GM19467 (cell line): ENCODE measurements around the gene JOSD1.

ENCODE experiments used
- ATAC-seq: cut with Tn5 transposase; IDR thresholded peaks from one replicate; pipeline ENCODE4 v1.9.1; 2021; ENCODE audit warnings: mild to moderate bottlenecking, moderate library complexity; ENCODE audit not compliant: unreplicated experiment

The JOSD1 gene

DNA sequence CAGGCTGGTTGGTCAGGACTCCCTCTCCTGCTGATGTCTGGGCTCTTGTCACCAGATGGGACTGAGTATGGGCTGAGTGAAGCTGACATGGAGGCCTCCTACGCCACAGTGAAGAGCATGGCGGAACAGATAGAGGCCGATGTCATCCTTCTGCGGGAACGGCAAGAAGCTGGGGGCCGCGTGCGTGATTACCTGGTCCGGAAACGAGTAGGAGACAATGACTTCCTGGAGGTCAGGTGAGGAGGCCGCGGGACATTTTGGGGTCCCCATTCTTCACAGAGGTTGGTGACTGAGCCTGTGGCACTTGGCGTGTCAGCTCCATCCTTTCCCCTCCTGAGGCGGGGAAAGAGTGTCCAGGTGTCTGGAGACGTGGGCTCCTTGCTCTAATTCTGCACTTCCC lies 15.1 kb upstream of the JOSD1 start:
- ATAC-seq = no peak

DNA sequence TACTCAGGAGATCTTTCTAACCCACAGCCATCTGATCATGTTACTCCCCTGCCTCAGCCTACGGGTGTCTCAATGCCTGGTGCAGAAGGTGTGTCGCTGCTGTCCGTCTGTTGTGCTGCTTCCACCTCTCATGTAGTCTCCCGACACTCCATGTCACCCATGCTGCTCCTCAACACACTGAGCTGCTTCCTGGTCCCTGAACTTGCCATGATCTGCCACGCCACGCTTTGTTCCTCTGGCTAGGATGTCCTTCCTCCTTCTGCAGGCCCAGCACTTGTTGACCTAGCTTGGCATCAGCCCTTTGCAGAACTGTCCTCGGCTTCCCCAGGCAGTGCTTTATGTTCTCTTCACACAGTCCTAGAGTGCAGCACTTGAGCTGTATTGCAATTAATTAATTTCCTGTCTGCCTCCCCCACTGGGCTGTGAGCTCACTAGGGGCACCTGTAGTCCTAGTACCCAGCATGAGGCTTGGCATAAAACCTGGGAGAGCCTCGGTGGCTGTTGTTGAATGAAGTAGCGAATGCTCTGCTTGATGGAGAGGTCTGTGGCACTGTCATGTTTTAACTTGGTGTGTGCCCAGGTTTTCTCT lies 14.5 kb upstream of the JOSD1 start:
- no peak for ATAC-seq

DNA sequence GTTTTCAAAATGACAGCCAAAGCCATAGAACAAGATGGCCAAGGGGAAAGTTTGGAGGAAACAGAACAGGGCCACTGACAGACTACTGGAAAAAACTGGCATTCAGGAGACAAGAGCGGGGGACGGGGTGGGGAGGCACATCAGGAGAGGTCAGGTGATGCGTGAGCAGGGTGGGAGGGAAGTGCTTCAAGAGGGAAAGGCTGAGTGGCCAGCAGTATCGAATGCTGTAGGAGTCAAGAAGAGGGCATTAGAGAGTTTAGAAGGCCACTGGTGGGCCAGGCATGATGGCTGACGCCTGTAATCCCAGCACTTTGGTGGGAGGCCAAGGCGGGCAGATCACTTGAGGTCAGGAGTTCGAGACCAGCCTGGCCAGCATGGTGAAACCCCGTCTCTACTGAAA lies 13.2 kb upstream of the JOSD1 start:
- ATAC-seq = no peak

DNA sequence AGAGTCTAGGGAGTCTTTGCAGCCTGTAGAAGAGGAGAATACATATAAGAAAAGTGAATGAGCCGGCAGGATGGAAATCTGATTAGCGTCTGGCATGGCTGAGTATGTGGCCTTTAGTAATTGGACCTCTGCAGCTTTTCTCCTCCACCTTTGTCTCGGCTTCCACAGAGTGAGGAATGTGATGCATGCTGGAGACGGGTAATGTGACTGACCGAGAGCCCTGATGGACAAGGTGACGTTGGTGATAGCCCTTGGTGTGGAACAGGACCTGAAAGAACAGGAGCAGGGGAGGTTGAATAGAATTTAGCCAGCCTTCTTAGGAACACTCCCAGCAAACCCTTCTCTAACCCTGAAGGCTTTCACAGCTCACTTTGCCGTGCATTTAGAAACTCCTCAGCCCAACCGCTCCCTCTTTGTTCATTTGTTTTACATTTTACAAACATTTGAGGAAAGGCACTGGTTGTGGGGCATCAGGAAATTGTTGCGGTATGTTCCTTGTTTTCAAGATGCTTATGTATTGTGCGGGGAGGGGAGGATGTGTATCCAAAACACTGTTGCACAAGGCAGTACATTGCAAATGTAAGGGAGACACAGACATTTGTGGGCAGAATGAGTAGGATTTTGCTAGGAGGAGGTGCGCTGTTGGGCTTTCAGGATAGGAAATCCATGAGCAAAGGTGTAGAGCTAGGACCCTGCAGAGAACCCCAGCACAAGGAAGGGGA lies 11.9 kb upstream of the JOSD1 start:
- ATAC-seq = no peak

DNA sequence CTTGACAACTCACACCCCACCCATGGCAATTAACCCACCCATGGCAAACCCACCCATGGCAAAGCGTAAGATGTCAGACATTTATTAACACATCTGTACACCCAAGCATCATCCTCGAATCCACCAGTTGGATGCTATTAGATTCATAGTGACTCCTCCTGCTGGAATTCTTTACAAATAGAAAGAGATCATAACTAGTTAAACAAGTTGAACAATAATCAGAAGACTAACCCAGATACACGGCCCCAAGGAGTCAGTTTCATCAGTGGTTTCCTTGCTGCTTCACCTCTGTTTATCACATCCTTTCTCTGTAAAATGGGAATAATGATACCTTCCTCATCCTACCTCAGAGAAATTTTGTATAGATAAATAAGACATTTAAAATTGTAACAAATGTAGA lies 10.1 kb upstream of the JOSD1 start:
- ATAC-seq = no peak

DNA sequence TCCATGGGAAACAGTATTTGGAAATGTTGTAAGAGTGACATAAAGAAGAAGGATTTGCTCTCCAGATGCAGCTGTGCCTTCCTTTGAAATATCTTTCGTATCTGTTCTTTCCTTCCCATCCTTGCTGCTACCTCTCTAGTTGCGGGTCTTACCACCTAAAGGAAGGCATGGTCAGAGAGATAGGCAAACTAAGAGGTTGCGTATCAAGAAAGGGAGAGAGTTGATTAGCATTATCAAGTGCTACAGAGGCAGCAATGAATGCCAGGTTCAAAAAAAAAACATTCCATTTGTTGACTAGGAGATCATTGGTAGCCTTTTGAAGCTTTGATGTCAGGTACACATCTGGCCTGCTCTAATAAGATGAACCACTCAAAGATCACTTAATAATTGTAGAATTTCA lies 9.6 kb upstream of the JOSD1 start:
- ATAC-seq = no peak

DNA sequence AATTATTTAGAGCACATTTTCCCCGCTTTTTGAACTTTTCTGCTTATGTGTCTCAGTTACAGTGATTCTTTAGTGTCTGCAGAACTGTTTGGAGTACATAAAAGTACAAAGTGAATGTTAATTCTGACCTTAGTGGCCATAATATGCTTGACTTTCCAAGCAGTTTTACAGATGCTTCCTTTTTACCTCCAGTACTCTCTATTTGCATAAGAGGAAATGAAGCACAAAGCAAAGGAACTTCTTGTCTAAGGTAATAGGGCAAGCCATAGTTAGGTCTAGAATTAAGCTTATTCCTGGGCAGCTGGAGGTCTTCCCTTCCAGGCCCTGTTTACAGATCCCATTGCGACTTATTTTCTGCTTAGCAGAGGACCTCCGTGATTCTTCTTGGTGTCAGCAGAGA lies 8.6 kb upstream of the JOSD1 start:
- no peak for ATAC-seq

DNA sequence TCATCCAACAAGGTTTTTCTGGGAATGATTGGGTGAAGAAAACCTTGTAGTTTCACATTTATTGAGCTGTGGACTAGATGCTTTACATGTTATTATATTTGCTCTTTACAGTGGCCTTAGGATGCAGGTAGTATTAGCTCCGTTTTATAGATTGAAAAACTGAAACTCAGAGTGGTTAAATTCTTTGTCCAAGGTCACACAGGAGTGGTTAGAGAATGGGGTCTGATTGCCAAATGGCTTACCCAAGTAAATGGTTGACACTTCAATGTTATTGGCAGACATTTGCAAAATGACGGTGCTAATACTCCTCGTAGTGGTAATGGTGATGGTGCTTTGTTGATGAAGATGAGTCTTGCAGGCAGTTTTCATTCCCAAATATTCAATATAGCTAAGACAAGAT lies 7.2 kb upstream of the JOSD1 start:
- ATAC-seq = no peak

DNA sequence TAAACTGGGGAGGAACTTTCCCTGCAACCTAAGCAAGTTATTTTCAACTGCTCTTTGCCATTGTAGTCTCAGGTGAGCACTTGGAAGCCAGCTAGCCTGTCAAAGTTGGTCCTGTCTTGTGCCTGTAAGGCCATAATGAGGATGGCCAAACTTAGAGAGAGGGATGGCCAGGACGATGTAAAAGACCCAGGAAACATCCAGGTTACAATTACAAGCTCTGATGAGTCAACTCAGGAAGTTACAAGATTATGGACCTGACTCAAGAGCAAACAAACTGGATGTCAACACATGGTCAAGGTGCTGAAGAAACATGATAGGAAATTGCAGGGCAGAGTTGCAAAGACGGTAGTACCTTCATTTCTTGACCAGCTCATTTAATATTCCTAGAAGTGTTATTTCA lies 6.6 kb upstream of the JOSD1 start:
- no peak for ATAC-seq

DNA sequence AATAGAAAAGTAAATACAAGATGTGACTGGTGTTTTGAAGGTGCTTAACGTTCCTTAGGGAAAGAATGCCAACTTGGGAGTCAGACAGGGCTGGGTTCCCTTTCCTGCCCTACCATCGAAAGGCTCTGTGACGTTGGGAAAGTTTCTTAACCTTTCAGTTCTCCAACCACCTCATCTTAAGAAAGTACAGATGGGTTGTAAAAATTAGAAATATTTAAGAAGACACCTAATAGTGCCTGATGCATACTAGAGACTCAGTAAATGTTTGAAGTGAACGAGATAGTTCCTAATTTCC lies 6.1 kb upstream of the JOSD1 start:
- no peak for ATAC-seq

DNA sequence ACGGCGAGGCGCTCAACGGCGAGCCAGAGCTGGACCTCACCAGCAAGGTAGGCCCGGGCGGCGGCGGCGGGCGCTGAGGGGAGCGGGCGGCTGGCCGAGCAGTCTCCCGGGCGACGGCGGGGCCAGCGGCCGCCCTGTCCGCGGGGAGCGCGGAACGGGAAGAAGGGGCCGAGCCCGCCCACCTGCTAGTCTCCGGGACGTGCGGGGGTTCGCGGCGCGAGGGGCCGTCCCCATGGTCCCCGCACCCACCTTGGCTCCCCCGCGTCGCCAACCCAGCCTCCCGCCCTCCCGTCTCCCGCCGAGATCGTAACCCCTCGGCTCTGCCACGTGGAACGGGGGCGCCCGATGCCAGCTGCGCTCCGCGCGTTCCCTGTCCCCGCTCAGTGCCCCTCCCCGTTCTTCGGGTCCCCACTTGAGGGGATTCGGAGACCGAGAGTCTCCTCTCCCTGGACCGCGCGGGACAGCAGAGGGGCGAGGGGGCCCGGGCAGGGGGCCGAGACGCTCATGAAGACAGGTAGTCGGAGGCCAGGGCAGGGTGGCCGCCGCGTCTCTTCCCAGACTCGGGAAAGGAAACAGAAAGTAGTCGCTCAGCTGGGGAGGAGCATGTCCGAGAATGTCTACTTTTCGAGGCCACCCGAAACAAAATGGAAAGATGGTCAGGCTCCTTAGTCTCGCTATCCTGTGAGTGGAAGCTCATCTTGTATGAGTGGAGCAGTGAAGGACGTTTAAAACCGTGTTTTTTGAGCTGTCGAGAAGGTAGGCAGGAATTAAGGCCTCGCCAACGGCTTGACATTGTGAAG lies 5.6 kb upstream of the JOSD1 start:
- peak; percentile 8 for ATAC-seq

DNA sequence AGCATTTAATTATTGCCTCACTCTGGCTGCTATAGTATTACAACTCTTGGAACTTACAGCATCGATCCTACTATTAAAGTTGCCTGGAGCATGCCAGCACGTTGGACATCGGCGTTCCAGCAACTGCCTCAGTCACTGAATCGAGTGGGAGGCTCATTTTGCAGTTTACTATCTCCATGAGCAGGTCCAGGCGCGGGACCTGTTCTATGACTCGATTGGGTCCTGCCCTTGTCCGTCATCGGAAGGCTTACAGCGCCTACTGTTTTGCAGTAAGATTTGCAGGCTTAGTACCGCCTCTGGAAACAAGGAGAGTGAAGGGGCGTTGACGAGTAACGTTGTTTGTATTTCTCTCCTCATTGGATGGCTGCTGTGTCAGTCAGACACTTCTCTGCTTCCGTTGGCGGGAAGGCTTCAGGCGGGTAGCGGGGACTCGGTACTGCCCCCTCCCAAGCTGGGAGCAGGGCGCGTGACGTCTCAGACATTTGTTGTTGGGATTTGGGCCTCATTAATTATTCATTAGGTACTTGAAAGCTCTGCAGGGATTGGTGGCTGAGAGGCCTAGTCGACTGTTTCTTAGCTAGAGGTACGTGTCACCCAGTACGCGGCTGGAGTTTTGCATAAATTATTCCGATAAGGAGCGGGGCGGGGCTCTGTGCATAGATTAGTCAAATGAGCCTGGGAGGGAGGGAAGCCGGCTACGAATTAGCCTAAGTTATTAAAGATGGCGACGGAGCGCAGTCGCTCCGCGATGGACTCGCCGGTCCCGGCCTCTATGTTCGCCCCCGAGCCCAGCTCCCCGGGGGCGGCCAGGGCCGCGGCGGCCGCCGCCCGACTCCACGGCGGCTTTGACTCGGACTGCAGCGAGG lies 4.7 kb upstream of the JOSD1 start, which contains the start of gene GTPBP1:
Gene GTPBP1 (plus strand): TSS at position 710 of the 866 bp plus-strand sequence. CDS start 12 bp downstream, at position 722.
- peak; percentile 65 for ATAC-seq

DNA sequence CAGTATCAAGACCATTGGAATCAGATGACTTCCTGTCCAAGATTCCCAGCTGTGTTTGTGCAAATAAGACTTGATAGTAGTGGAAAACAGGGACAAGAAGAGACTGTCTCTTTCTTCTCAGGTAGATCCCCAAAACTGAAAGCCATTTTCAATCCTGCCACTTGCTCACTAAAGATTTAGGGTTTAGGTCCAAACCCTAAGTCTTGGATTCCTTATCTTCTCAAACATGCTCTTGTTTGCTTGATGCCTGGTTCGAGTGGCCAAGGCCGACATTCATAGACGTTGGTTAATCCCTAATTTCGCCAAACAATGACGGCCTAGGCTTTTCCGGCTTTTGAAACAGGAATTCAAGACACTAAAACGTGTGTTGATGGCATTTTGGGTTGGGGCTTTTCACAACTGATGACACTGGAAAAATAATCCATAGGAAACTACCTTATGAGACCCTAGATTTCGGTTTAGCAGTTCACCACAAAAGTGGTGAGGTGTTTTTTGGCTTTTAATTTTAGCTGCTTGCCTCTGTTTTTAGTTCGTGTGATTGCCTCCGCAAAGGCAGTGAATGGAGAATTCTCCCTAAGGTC lies 4.0 kb upstream of the JOSD1 start:
- no peak for ATAC-seq

DNA sequence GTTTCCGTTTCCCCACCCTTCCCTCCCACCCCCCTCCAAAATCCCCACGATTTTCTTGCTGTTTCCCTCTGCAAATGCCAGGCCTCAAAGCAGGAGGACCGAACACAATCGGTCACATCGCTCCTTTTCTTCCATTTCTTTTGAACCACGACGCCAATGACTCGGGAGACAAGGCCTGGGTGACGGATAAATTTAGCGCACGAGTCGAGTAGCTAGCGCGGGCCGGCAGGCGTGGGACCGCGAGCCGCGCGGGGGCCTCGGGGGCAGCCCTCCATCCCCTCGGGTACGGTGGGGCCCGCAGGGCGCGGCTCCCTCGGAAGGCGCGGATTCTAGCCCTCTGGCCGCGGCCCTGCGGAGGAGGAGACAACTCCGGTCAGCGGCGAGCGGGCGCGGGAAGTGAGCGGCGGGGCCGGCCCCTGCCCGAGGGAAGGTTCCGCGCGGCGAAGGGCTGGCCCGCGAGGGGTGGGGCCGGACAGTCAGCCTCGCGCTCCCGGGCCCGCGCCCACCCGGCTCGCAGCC lies 414 bp downstream of the JOSD1 start:
- no peak for ATAC-seq

DNA sequence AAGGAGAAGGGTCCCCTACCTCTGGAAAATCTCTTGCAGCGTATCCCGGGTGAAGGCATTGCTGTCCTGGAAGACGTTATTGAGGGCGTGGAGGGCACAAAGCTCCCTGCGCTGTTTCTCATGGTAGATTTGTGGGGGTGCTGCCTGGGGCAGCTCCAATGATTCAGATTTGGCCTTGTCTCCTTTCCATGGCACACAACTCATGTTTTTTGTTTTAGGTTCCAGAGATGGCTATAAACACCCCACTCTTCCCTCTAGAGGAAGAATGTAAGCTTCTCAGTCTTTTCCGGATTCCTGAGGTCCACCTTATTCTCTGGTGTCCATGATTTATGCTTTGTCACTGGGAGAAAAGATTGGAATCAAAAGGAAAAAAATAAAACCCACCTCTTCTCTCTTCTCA lies 959 bp downstream of the JOSD1 start:
- ATAC-seq = no peak

DNA sequence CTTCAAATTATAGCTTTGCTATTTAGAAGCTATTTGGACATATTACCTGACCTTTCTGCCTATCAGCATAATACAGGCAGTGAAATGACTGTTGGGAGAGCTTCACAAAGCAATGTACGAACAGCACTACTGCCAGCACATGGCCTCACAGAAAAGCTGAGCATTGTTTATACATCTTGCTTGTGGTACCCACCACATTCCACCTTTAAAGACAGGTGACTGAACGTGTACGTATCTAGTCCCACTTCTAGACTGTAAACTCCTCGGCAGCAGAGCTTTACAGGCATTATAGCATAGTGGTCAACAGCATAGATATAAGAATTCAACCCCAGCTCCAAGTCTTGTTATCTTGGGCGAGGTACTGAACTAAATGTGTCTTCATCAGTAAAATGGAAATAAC lies 1.6 kb downstream of the JOSD1 start:
- ATAC-seq = no peak

DNA sequence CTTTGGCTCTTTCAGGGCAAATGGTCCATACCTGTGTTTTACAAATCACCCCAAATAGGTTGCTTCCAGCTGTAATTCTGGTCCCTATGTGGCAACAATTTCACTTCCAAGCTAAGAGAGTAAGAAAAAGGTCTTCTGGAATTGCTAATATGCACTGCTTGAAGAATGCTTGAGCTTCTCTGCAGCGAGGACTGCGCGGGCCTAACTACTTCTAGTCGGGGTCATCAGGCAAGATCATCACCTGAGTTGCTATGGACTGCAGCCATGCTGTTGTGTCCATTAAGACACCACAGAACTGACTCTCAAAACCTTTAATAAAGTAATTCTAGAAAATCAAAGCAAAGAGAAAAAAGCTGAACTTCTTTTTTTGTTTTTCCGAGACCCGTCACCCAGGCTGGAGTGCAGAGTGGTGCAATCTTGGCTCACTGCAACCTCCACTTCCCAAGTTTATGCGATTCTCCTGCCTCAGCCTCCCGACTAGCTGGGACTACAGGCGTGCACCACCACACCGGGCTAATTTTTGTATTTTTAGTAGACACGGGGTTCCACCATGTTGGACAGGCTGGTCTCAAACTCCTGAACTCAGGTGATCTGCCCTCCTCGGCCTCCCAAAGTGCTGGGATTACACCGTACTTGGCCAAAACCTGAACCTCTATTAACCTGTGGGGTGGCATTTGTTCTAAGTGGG lies 2.2 kb downstream of the JOSD1 start:
- no peak for ATAC-seq

DNA sequence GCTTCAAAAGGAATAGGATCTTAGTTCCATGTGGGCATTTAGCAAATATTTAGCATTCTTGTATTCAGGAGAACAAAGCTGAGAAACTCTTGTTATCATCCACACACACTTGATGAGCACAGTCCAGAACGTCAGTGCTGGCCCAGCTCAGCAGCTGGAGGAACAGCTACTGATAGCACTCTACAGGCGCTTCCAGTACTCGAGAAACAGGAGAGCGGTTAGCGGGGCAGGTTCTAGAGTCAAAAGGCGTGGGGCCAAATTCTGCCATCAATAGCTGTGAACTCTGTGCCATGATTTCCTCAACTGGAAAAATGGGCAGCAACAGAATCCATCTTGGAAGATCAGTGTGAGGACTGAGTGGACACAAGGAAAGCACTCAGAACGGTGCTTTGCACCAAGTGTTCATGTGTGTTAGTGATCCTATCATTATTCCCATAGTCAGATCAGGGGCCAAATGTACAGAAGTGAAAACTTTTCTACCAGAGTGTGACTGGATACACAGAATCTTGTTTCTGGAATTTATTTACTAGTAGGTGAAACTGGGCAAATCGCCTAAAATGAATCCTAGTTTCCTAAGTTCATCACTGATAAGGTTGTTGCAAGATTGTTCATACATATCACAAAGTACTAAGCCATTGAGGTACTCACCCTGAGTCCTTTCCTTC lies 3.2 kb downstream of the JOSD1 start:
- no peak for ATAC-seq

DNA sequence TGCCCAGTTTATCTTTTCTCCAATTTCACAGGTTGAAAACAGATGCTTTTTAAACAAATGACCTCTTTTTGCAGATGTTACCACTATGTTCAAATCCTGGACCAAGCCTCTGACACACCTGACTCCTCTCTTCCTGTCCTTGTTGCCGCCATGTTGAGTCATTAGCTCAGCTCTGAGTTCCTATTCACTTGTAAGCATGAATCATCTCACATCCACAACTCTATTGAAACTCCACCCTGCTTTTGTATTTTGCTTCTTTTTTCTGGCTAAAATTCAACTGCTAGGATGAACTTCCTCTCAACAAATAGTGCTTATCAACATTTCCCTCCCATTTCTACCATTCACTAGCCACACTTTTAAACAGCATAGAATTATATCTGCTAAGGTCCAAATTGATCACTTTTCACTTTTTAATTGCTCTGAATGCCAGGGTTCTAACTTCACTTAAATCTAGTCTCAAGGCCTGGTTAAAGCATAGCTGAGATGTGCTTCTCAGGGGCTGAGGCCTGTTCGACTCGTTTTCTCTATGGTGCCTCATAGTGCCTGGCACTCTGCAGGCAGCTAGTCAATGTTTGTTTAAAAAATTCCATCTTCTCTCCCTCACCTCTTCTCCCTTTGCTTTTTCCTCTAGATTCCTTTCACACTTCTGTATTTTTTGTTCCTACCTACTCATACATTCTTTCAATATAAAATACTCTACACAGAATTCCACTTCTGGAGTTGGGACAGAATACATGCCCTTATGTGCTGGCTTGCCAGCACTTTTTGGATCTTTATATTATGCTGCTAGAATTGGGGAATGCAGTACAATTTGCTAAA lies 3.9 kb downstream of the JOSD1 start:
- ATAC-seq = no peak
